MM.1S (cell line): Measurements from ENCODE around the gene PDIA4.

ENCODE experiments used
- DNase-seq: peaks from one replicate; pipeline ENCODE4 v3.0.0-alpha.2; 2015
- H2AFZ ChIP-seq: fragments of 300-600 bp; sonication (generic); 2 replicates; pipeline ENCODE4 v1.6.0; 2016; ENCODE audit warnings: antibody characterized with exemption, low read length
- H3F3A ChIP-seq: fragments of 300-600 bp; sonication (generic); 2 replicates; pipeline ENCODE4 v1.6.1; 2016; ENCODE audit warnings: mild to moderate bottlenecking, antibody characterized with exemption, low read length, moderate library complexity, mixed read lengths; ENCODE audit not compliant: insufficient read depth
- H3K27ac ChIP-seq: fragments of 300-600 bp; sonication (generic); 2 replicates; pipeline ENCODE4 v1.5.1; 2016; ENCODE audit warnings: mild to moderate bottlenecking, low read length
- H3K27me3 ChIP-seq: fragments of 300-600 bp; sonication (generic); replicated peaks from 2 replicates; pipeline ENCODE4 v1.6.0; 2016; ENCODE audit warnings: low read length; ENCODE audit not compliant: insufficient read depth
- H3K36me3 ChIP-seq: fragments of 300-600 bp; sonication (generic); replicated peaks from 2 replicates; pipeline ENCODE4 v1.6.1; 2016; ENCODE audit warnings: mild to moderate bottlenecking, low read length, mixed read lengths; ENCODE audit not compliant: insufficient read depth
- H3K4me1 ChIP-seq: fragments of 300-600 bp; sonication (generic); 2 replicates; pipeline ENCODE4 v1.6.1; 2016; ENCODE audit warnings: low read length, mixed read lengths
- H3K4me2 ChIP-seq: fragments of 300-600 bp; sonication (generic); 2 replicates; pipeline ENCODE4 v1.6.0; 2016; ENCODE audit warnings: low read depth, low read length
- H3K4me3 ChIP-seq: fragments of 300-600 bp; sonication (generic); 2 replicates; pipeline ENCODE4 v1.5.1; 2016; ENCODE audit warnings: low read length, mixed read lengths
- H3K79me2 ChIP-seq: fragments of 300-600 bp; sonication (generic); 2 replicates; pipeline ENCODE4 v1.6.1; 2016; ENCODE audit warnings: mixed run types, low read length, mixed read lengths
- H3K9ac ChIP-seq: fragments of 300-600 bp; sonication (generic); 2 replicates; pipeline ENCODE4 v1.6.1; 2016; ENCODE audit warnings: low read length, mixed read lengths
- H3K9me2 ChIP-seq: fragments of 300-600 bp; sonication (generic); replicated peaks from 2 replicates; pipeline ENCODE4 v1.6.1; 2016; ENCODE audit warnings: mild to moderate bottlenecking, low read length, mixed read lengths; ENCODE audit not compliant: insufficient read depth
- H3K9me3 ChIP-seq: fragments of 300-600 bp; sonication (generic); replicated peaks from 2 replicates; pipeline ENCODE4 v1.6.1; 2016; ENCODE audit warnings: mild to moderate bottlenecking, low read length, mixed read lengths; ENCODE audit not compliant: insufficient read depth
- H4K20me1 ChIP-seq: fragments of 300-600 bp; sonication (generic); 2 replicates; pipeline ENCODE4 v1.6.1; 2016; ENCODE audit warnings: mild to moderate bottlenecking, low read length, moderate library complexity, mixed read lengths; ENCODE audit not compliant: insufficient read depth
- EZH2 ChIP-seq: fragments of 300-600 bp; sonication (generic); optimal IDR thresholded peaks from 2 replicates; pipeline ENCODE3; 2017; ENCODE audit warnings: low read depth, mild to moderate bottlenecking, antibody characterized with exemption, low read length, mixed read lengths
- EZH2phosphoT487 ChIP-seq: fragments of 300-600 bp; sonication (generic); IDR thresholded peaks from 2 replicates; pipeline ENCODE4 v1.6.1; 2018; ENCODE audit warnings: antibody characterized with exemption, low read length
- TF ChIP-seq, protein P1 (sequence below): fragments of 300-600 bp; sonication (generic); IDR thresholded peaks from 2 replicates; pipeline ENCODE4 v1.5.1; 2016; ENCODE audit warnings: antibody characterized with exemption, low read length, mixed read lengths

PDIA4 gene

DNA sequence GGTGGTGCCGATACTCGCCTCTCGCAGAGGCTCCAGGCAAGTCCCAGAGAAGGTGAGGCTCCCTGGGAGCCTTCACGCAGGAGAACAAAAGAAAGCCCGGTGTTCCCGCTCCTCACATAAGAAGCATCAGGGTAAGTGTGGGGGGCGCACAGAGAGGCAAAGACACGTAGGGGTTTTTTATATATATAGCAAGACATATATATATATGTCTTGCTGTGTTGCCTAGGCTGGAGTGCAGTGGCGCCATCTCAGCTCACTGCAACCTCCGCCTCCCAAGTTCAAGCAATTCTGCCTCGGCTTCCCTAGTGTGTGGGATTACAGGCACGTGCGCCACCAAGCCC, 61.3 kb downstream of the PDIA4 start:
- peaks cover 4% of the 10 kb centered on the region for H3K4me1 ChIP-seq
- no peak overlapping the region for H3K9ac ChIP-seq
- H4K20me1 ChIP-seq: no peaks in the 10 kb centered on the region
- H3K27me3 ChIP-seq: no peaks in the 10 kb centered on the region
- no peaks in the 10 kb centered on the region for H3K36me3 ChIP-seq
- peak overlapping the region; percentile 46 for H3K4me3 ChIP-seq
- H3K9me2 ChIP-seq: no peaks in the 10 kb centered on the region
- H3F3A ChIP-seq: peaks cover 4% of the 10 kb centered on the region; the same call in 1 of the 2 replicates
- H3K4me2 ChIP-seq: peak overlapping the region; percentile 57
- no peak for TF ChIP-seq EZH2phosphoT487
- TF ChIP-seq, protein P1, sequence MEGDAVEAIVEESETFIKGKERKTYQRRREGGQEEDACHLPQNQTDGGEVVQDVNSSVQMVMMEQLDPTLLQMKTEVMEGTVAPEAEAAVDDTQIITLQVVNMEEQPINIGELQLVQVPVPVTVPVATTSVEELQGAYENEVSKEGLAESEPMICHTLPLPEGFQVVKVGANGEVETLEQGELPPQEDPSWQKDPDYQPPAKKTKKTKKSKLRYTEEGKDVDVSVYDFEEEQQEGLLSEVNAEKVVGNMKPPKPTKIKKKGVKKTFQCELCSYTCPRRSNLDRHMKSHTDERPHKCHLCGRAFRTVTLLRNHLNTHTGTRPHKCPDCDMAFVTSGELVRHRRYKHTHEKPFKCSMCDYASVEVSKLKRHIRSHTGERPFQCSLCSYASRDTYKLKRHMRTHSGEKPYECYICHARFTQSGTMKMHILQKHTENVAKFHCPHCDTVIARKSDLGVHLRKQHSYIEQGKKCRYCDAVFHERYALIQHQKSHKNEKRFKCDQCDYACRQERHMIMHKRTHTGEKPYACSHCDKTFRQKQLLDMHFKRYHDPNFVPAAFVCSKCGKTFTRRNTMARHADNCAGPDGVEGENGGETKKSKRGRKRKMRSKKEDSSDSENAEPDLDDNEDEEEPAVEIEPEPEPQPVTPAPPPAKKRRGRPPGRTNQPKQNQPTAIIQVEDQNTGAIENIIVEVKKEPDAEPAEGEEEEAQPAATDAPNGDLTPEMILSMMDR: no peak
- TF ChIP-seq EZH2: no peak
- no peaks in the 10 kb centered on the region for H3K9me3 ChIP-seq
- peak overlapping the region; percentile 56 for H2AFZ ChIP-seq
- no peak for DNase-seq
- no peak overlapping the region for H3K27ac ChIP-seq
- no peaks in the 10 kb centered on the region for H3K79me2 ChIP-seq

DNA sequence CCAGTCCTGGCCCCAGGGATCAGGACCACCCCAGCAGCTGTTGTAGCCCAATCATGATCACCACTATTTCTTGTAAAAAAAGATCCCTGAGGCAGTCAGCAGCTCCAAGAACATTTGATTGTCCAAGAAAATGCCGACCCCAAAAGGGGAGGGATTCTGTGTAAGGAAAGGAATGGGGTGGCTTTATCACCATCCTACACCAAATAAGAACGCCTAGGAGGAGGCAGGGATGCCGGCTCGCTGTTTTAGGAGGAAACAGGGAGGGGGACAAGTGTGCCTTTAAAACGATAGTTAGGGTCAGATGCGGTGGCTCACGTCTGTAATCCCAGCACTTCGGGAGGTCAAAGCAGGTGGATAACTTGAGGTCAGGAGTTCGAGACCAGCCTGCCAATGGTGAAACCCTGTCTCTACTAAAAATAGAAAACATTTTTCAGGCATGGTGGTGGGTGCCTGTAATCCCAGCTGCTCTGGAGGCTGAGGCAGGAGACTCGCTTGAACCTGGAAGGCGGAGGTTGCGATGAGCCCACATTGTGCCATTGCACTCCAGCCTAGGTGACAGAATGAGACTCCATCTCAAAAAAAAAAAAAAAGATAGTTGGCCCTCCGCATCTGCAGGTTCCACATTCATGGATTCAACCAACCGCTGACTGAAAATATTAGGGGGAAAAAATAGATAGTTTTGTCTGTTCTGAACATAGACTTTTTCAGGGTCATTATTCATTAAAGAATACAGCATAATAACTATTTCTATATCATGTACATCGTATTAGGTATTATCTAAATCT, 63.6 kb downstream of the PDIA4 start:
- TF ChIP-seq EZH2phosphoT487: no peak
- no peak for TF ChIP-seq EZH2
- TF ChIP-seq, protein P1: no peak
- Histone ChIP-seq H3K4me3 (no peak overlapping the region), H3K27ac (no peak overlapping the region), H3K27me3 (no peaks in the 10 kb centered on the region), H3K36me3 (no peaks in the 10 kb centered on the region), H3K4me1 (peaks cover 4% of the 10 kb centered on the region), H3K79me2 (no peaks in the 10 kb centered on the region), H4K20me1 (no peaks in the 10 kb centered on the region), H3K9me2 (no peaks in the 10 kb centered on the region), H3K9ac (no peak overlapping the region), H3K4me2 (no peak overlapping the region), H3F3A (peaks cover 4% of the 10 kb centered on the region; the same call in 1 of the 2 replicates), H2AFZ (no peak overlapping the region), H3K9me3 (no peaks in the 10 kb centered on the region)
- DNase-seq: no peak

DNA sequence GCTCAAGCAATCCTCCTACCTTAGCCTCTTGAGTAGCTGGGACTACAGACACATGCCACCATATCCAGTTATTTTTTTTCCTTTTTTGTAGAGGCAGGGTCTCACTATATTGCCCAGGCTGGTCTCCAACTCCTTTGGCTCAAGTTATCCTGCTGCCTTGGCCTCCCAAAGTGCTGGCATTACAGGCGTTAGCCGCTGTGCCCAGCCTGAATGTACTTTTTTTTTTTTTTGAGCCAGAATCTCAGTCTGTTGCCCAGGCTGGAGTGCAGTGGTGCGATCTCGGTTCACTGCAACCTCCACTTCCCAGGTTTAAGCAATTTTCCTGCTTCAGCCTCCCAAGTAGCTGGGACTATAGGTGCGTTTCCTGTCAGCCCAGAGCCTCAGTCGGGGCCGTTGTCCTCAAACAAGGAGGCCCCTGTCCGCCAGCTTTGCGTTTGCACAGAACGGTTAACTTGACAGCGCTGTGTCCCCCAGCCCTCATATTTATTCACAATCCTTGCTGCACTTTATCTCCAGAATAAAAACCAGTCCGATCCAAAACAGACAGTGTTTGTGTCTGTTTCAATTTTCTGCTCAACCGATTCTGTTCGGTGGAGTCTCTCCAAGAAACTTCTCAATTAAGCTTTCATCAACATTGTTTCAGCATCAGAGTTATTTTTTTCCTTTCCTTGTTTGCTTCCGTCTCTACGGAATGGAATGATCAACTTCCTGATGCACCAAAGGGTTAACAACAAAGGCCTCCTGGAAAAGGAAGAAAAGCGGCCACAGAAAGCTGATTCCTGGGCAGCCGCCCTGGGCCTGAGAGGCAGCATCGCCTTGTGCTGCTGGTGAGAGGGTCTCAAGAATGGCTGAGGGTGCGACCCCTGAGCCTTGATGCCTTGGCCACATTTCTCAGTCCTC, 64.5 kb downstream of the PDIA4 start:
- H3K9ac ChIP-seq: peak overlapping the region; percentile 71; the same call in 1 of the 2 replicates

More for the DNA sequence above, 64.5 kb downstream of the PDIA4 start:
- Histone ChIP-seq H2AFZ (peak overlapping the region; percentile 67; the same call in 1 of the 2 replicates), H3K4me3 (peak overlapping the region; percentile 70), H3K9me2 (no peaks in the 10 kb centered on the region), H3K4me2 (peak overlapping the region; percentile 75), H3K27me3 (no peaks in the 10 kb centered on the region), H4K20me1 (no peaks in the 10 kb centered on the region), H3K36me3 (no peaks in the 10 kb centered on the region), H3K9me3 (no peaks in the 10 kb centered on the region), H3K79me2 (no peaks in the 10 kb centered on the region), H3K4me1 (peaks cover 4% of the 10 kb centered on the region), H3K27ac (no peak overlapping the region), H3F3A (peaks cover 4% of the 10 kb centered on the region; the same call in 1 of the 2 replicates)
- DNase-seq: no peak
- TF ChIP-seq EZH2: no peak
- no peak for TF ChIP-seq EZH2phosphoT487
